ENCODE results near the gene TRMT11.
A peak's percentile ranks its signal among the peaks of the same experiment; 100 is the strongest.

The TRMT11 gene

GRCh38 chr6:125954735-125955339, 31.5 kb upstream of the TRMT11 start:
- H3K4me3 ChIP-seq (ENCODE audit: control insufficient read depth in 1 of 7, extremely low read depth in 1 of 7, insufficient read depth in 4 of 7, low read depth in 2 of 7, low read length in 6 of 7), result no peak overlapping the region
- peaks cover 0 to 7% (median 0%) of the 10 kb centered on the region in 4 experiments for H3K36me3 ChIP-seq (ENCODE audit: control insufficient read depth in 4 of 4, insufficient read depth in 4 of 4, low read length in 3 of 4)
- DNase-seq, result no peak
- H3K27ac ChIP-seq (ENCODE audit: insufficient read depth in 1 of 2, low read depth in 1 of 2, low read length in 2 of 2, poor library complexity in 1 of 2, severe bottlenecking in 2 of 2), result peak overlapping the region in 1 of 2 experiments; percentile 93
- no peaks in the 10 kb centered on the region for H3K9me3 ChIP-seq (ENCODE audit: control extremely low read depth in 1 of 5, control insufficient read depth in 4 of 5, insufficient read depth in 2 of 5, low read depth in 1 of 5, low read length in 4 of 5)
- H3K4me1 ChIP-seq (ENCODE audit: control extremely low read depth in 1 of 4, control insufficient read depth in 4 of 4, insufficient read depth in 4 of 4, low read length in 3 of 4), result peaks cover 13 to 26% (median 16%) of the 10 kb centered on the region in 4 experiments
- H3K27me3 ChIP-seq (replicated peaks in 2 of 5; ENCODE audit: control insufficient read depth in 4 of 5, insufficient read depth in 5 of 5, low read length in 4 of 5), result no peaks in the 10 kb centered on the region
- CTCF ChIA-PET, result interaction anchor here (0.8 to 10.3 kb wide), 12 partner anchors 8 to 168 kb away, joined by 3 to 204 read pairs (median 12); partner anchors contain the start of gene NCOA7
- WGBS (ENCODE audit: insufficient coverage), result 100% methylated on average over 3 of the region's 5 CpGs
- POLR2A ChIA-PET, result interaction anchor here (0.6 kb wide), 1 partner anchor 44 kb away, joined by 3 read pairs; no protein-coding TSS in a partner anchor

GRCh38 chr6:125955973-125956372, 30.4 kb upstream of the TRMT11 start:
- no peaks in the 10 kb centered on the region for H3K27me3 ChIP-seq (replicated peaks in 2 of 5; ENCODE audit: control insufficient read depth in 4 of 5, insufficient read depth in 5 of 5, low read length in 4 of 5)
- peaks cover 13 to 27% (median 16%) of the 10 kb centered on the region in 4 experiments for H3K4me1 ChIP-seq (ENCODE audit: control extremely low read depth in 1 of 4, control insufficient read depth in 4 of 4, insufficient read depth in 4 of 4, low read length in 3 of 4)
- WGBS (ENCODE audit: insufficient coverage), result 38% methylated on average over 2 of the region's 5 CpGs
- H3K9me3 ChIP-seq (ENCODE audit: control extremely low read depth in 1 of 5, control insufficient read depth in 4 of 5, insufficient read depth in 2 of 5, low read depth in 1 of 5, low read length in 4 of 5), result no peaks in the 10 kb centered on the region
- ChIA-PET CTCF (interaction anchor here (0.5 to 10.3 kb wide), 27 partner anchors 9 to 645 kb away, joined by 3 to 204 read pairs (median 6); partner anchors contain the start of gene NCOA7), POLR2A (interaction anchor here (0.7 kb wide), 1 partner anchor 143 kb away, joined by 3 read pairs; no protein-coding TSS in a partner anchor)
- peak overlapping the region; percentile 83 to 93 for H3K27ac ChIP-seq (ENCODE audit: insufficient read depth in 1 of 2, low read depth in 1 of 2, low read length in 2 of 2, poor library complexity in 1 of 2, severe bottlenecking in 2 of 2)
- peak overlapping the region in 6 of 7 experiments; percentile 83 to 96 (median 87) for H3K4me3 ChIP-seq (ENCODE audit: control insufficient read depth in 1 of 7, extremely low read depth in 1 of 7, insufficient read depth in 4 of 7, low read depth in 2 of 7, low read length in 6 of 7)
- no peak for DNase-seq
- H3K36me3 ChIP-seq (ENCODE audit: control insufficient read depth in 4 of 4, insufficient read depth in 4 of 4, low read length in 3 of 4), result peaks cover 0 to 7% (median under 1%) of the 10 kb centered on the region in 4 experiments

DNA sequence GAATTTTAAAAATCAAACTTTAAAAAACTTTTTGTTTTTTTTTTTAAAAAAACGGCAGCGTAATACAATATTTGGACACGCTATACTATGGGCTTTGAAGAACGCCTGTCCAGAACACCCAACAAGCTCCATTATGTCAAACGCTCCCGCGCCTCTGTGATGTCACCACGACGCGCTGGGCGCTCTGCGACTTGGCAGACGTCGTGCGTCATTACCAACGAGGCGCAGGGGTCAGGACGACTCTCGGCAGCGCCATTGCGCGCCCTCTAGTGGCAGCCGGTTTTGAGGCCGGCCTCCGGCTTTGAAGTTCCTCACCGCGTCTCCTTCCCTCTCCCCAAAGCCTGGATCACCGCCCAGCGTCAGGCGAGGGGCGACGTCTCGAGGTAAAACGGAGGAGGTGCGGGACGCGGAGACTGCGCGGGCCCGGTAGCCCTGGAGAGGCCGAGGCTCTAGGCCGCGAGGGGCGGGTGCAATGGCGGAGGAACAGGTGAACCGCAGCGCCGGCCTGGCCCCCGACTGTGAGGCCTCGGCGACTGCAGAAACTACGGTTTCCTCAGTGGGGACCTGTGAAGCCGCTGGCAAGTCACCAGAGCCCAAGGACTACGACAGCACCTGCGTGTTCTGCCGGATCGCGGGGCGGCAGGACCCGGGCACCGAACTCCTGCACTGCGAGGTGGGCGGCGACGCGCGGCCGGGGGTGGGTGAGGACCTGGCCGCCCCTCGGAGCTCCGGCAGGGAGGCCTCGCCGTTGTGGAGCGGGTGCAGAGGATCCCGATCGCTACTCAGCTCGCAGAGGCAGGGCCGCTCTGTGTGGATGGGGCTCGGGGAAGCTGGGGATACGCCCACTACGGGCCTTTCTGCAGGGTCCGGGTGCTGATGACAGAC, 29.6 kb upstream of the TRMT11 start, which contains the start of gene HINT3:
Gene HINT3, plus strand, starts transcription at position 265 of the 885 bp plus-strand sequence. Its CDS starts 208 bp downstream, at position 473.
- Histone ChIP-seq H3K27me3 (replicated peaks in 2 of 5; ENCODE audit: control insufficient read depth in 4 of 5, insufficient read depth in 5 of 5, low read length in 4 of 5) (no peaks in the 10 kb centered on the region), H3K27ac (ENCODE audit: insufficient read depth in 1 of 2, low read depth in 1 of 2, low read length in 2 of 2, poor library complexity in 1 of 2, severe bottlenecking in 2 of 2) (peak within 1 kb of the TSS; percentile 83 to 93), H3K36me3 (ENCODE audit: control insufficient read depth in 4 of 4, insufficient read depth in 4 of 4, low read length in 3 of 4) (peaks cover 0 to 7% (median 3%) of the 10 kb centered on the region in 4 experiments), H3K4me3 (ENCODE audit: control insufficient read depth in 1 of 7, extremely low read depth in 1 of 7, insufficient read depth in 4 of 7, low read depth in 2 of 7, low read length in 6 of 7) (peak within 1 kb of the TSS; percentile 83 to 98 (median 90)), H3K9me3 (ENCODE audit: control extremely low read depth in 1 of 5, control insufficient read depth in 4 of 5, insufficient read depth in 2 of 5, low read depth in 1 of 5, low read length in 4 of 5) (no peaks in the 10 kb centered on the region), H3K4me1 (ENCODE audit: control extremely low read depth in 1 of 4, control insufficient read depth in 4 of 4, insufficient read depth in 4 of 4, low read length in 3 of 4) (peaks cover 13 to 27% (median 16%) of the 10 kb centered on the region in 4 experiments)
- peak; percentile 99 for DNase-seq
- ChIA-PET CTCF (interaction anchor here (0.5 to 10.3 kb wide), 37 partner anchors 9 to 1310 kb away, joined by 3 to 204 read pairs (median 5); partner anchors contain the start of genes NCOA7 and RNF146), POLR2A (interaction anchor here (0.8 kb wide), 1 partner anchor 171 kb away, joined by 5 read pairs; no protein-coding TSS in a partner anchor)
- under 1% methylated on average over 67 of the region's 82 CpGs for WGBS (ENCODE audit: insufficient coverage)

DNA sequence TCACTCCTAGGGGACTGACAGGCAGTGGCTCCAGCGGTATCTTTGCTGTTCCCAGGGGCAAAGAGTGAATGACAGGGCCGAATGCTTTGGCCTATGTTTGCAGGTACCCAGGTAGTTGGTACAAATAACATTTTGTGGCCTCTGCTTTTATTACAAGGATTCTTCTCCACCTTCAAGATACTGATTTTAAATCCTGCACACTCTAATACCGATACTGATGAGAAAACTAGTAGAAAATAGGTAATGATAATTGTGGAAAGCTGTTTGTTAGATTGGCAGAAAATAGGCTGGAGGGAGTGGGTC, 29.0 kb upstream of the TRMT11 start:
- DNase-seq, result no peak
- H3K27me3 ChIP-seq (replicated peaks in 2 of 5; ENCODE audit: control insufficient read depth in 4 of 5, insufficient read depth in 5 of 5, low read length in 4 of 5), result no peaks in the 10 kb centered on the region
- POLR2A ChIA-PET, result interaction anchor here (0.8 kb wide), 1 partner anchor 172 kb away, joined by 5 read pairs; no protein-coding TSS in a partner anchor
- H3K9me3 ChIP-seq (ENCODE audit: control extremely low read depth in 1 of 5, control insufficient read depth in 4 of 5, insufficient read depth in 2 of 5, low read depth in 1 of 5, low read length in 4 of 5), result no peaks in the 10 kb centered on the region
- WGBS (ENCODE audit: insufficient coverage), result 0% methylated on average over 1 of the region's 3 CpGs
- peak overlapping the region; percentile 83 to 98 (median 90) for H3K4me3 ChIP-seq (ENCODE audit: control insufficient read depth in 1 of 7, extremely low read depth in 1 of 7, insufficient read depth in 4 of 7, low read depth in 2 of 7, low read length in 6 of 7)
- peaks cover 0 to 7% (median 3%) of the 10 kb centered on the region in 4 experiments for H3K36me3 ChIP-seq (ENCODE audit: control insufficient read depth in 4 of 4, insufficient read depth in 4 of 4, low read length in 3 of 4)
- peaks cover 13 to 27% (median 16%) of the 10 kb centered on the region in 4 experiments for H3K4me1 ChIP-seq (ENCODE audit: control extremely low read depth in 1 of 4, control insufficient read depth in 4 of 4, insufficient read depth in 4 of 4, low read length in 3 of 4)
- CTCF ChIA-PET, result interaction anchor here (0.7 to 10.3 kb wide), 19 partner anchors 9 to 1309 kb away, joined by 3 to 204 read pairs (median 6); partner anchors contain the start of genes NCOA7 and RNF146
- peak overlapping the region; percentile 83 to 93 for H3K27ac ChIP-seq (ENCODE audit: insufficient read depth in 1 of 2, low read depth in 1 of 2, low read length in 2 of 2, poor library complexity in 1 of 2, severe bottlenecking in 2 of 2)

DNA sequence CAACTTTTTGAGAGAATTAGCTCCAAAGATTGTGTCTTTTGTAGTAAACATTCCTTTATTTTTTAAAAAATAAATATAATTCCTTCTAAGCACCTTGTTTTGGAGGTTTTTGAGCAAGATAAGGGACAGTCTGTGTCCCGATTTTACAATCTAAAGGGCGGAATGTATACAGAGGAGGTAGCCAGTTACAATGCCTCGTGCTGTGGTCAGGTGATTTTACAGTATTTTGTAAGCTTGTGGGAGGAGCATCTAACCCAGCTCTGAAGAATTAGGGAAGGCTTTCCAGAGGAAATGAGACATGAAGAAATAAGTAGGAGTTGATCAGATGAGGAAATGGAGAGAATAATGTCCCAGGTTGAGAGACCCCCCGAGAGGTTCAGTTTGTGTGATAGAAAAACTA, 28.5 kb upstream of the TRMT11 start:
- ChIA-PET CTCF (interaction anchor here (0.9 to 10.3 kb wide), 16 partner anchors 10 to 195 kb away, joined by 3 to 204 read pairs (median 8); partner anchors contain the start of gene NCOA7), POLR2A (no interaction called here)
- Histone ChIP-seq H3K27ac (ENCODE audit: insufficient read depth in 1 of 2, low read depth in 1 of 2, low read length in 2 of 2, poor library complexity in 1 of 2, severe bottlenecking in 2 of 2) (peak overlapping the region; percentile 83 to 93), H3K9me3 (ENCODE audit: control extremely low read depth in 1 of 5, control insufficient read depth in 4 of 5, insufficient read depth in 2 of 5, low read depth in 1 of 5, low read length in 4 of 5) (no peaks in the 10 kb centered on the region), H3K27me3 (replicated peaks in 2 of 5; ENCODE audit: control insufficient read depth in 4 of 5, insufficient read depth in 5 of 5, low read length in 4 of 5) (no peaks in the 10 kb centered on the region), H3K4me3 (ENCODE audit: control insufficient read depth in 1 of 7, extremely low read depth in 1 of 7, insufficient read depth in 4 of 7, low read depth in 2 of 7, low read length in 6 of 7) (peak overlapping the region in 6 of 7 experiments; percentile 83 to 96 (median 87)), H3K36me3 (ENCODE audit: control insufficient read depth in 4 of 4, insufficient read depth in 4 of 4, low read length in 3 of 4) (peaks cover 0 to 7% (median 4%) of the 10 kb centered on the region in 4 experiments), H3K4me1 (ENCODE audit: control extremely low read depth in 1 of 4, control insufficient read depth in 4 of 4, insufficient read depth in 4 of 4, low read length in 3 of 4) (peaks cover 13 to 27% (median 16%) of the 10 kb centered on the region in 4 experiments)
- peak in 2 of 3 donors; percentile 61 to 65 for DNase-seq
- WGBS (ENCODE audit: insufficient coverage), result 0% methylated on average over 2 of the region's 4 CpGs

DNA sequence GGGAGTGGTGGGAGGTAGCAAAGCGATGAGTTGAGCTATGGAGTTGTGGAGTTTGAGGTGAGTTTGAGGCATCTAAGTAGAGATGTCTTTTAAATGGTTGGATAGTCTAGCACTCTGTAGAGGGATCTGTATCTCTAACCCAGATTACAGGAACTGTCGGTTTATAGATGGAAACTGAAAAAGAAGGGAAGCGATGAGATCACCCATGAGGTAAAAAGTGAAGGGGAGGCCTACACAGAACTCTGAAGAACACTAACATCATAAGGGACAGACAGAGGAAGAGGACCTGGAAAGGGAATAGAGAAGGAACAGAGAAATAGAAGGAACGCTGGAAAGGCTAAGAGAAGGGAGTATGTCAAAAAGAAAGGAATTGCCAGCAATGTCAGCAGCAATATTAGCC, 27.3 kb upstream of the TRMT11 start:
- H3K9me3 ChIP-seq (ENCODE audit: control extremely low read depth in 1 of 5, control insufficient read depth in 4 of 5, insufficient read depth in 2 of 5, low read depth in 1 of 5, low read length in 4 of 5), result no peaks in the 10 kb centered on the region
- H3K4me1 ChIP-seq (ENCODE audit: control extremely low read depth in 1 of 4, control insufficient read depth in 4 of 4, insufficient read depth in 4 of 4, low read length in 3 of 4), result peaks cover 13 to 27% (median 15%) of the 10 kb centered on the region in 4 experiments
- no peak overlapping the region for H3K27ac ChIP-seq (ENCODE audit: insufficient read depth in 1 of 2, low read depth in 1 of 2, low read length in 2 of 2, poor library complexity in 1 of 2, severe bottlenecking in 2 of 2)
- CTCF ChIA-PET, result interaction anchor here (0.6 to 10.3 kb wide), 6 partner anchors 12 to 173 kb away, joined by 3 to 164 read pairs (median 5); partner anchors contain the start of gene NCOA7
- H3K36me3 ChIP-seq (ENCODE audit: control insufficient read depth in 4 of 4, insufficient read depth in 4 of 4, low read length in 3 of 4), result peaks cover 0 to 7% (median 5%) of the 10 kb centered on the region in 4 experiments
- DNase-seq, result no peak
- H3K4me3 ChIP-seq (ENCODE audit: control insufficient read depth in 1 of 7, extremely low read depth in 1 of 7, insufficient read depth in 4 of 7, low read depth in 2 of 7, low read length in 6 of 7), result no peak overlapping the region
- POLR2A ChIA-PET, result no interaction called here
- H3K27me3 ChIP-seq (replicated peaks in 2 of 5; ENCODE audit: control insufficient read depth in 4 of 5, insufficient read depth in 5 of 5, low read length in 4 of 5), result no peaks in the 10 kb centered on the region
- 100% methylated on average over 2 of the region's 4 CpGs for WGBS (ENCODE audit: insufficient coverage)
